HG02884 (cell line): Measurements from ENCODE around the gene LRRC51.
"Not testable (repeated sequence)": the region's sequence is repeated elsewhere in the genome, so short reads cannot be mapped to it uniquely, and the experiment has no call there.

ENCODE experiments used
- ATAC-seq: cut with Tn5 transposase; IDR thresholded peaks from one replicate; pipeline ENCODE4 v1.9.1; 2021; ENCODE audit warnings: mild to moderate bottlenecking, moderate library complexity; ENCODE audit not compliant: unreplicated experiment

The LRRC51 gene

DNA sequence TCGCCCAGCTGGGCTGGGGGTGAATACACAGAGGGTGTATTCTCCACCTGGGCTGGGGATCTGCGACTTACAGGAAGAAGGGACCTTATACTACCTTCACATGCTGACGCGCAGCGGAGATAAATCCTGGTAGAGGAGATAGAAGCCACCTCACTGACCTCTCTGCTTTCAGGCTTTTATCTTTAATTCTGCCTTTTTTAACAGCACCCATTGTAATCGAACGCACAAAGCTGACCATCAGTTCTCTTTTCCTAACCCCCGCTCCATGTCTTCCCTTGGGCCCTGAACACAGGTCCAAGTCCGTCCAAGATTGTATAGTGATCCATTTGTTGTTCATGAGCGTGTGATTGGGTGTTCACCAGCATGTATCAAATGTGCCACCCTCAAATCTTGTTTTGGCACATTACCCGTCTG is 23.1 kb downstream of the LRRC51 start:
- ATAC-seq: no peak

DNA sequence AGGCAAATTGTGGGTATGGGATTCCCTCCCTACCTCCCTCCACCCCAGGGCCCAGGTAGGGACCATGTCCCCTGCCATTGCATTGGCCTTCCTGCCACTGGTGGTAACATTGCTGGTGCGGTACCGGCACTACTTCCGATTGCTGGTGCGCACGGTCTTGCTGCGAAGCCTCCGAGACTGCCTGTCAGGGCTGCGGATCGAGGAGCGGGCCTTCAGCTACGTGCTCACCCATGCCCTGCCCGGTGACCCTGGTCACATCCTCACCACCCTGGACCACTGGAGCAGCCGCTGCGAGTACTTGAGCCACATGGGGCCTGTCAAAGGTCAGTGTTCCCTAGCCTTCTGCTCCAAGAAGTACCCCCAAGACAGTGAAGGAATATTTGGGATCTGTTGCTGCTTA is 25.2 kb downstream of the LRRC51 start, which contains the start of gene TOMT:
Gene TOMT (plus strand): TSS at position 37 of the 400 bp plus-strand sequence. CDS start 28 bp downstream, at position 65.
- ATAC-seq: no peak

- peak; percentile 7 for ATAC-seq
These were observed 30.9 kb downstream of the LRRC51 start for GRCh38 chr11:72111300-72112142.

- peak; percentile 85 for ATAC-seq
These were observed 31.7 kb downstream of the LRRC51 start, which contains the start of gene ANAPC15 for GRCh38 chr11:72112143-72112977. Gene ANAPC15 (minus strand): TSS chr11:72112695. CDS start chr11:72111276, 1,419 bp downstream.

DNA sequence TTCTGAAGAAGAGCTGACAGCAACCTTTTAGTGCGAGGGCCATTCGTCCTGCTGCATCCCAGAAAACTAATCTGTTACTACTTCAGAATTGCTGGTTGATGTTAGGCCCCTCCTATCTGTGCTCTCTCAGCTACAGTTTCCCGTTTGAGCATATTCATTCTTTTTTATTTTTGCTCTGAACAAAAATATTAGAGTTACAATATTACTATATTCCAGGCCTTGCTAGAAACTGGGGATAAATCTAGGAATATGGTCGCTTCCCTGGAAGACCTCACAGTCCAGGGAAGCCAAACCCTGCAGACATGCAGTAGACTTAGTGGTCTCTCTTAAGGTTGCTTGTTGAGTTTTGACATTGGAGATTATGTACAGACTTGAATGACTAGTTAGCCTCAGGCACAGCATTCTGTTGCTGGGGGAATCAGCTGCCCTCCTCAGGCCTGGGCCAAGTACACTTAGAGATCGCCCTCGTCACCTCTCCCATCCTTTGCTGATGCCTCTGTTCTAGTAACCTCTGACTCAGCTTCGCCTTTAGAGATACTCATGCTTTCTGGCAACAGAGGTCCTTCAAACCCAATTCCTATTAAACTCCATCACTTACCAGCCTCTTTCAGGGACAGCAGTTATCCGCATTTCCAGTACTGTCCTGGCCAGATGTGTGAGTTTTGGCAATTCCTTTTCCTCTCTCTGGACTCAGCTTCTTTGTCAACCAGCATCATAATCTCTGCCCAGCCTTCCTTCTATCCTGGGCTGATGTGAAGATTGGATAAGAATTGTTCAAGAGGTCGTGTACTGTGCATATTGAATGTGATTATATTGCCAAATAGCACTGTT is 32.5 kb downstream of the LRRC51 start:
- no peak for ATAC-seq

- ATAC-seq: no peak
These were observed 33.9 kb downstream of the LRRC51 start for GRCh38 chr11:72114570-72114969.

- ATAC-seq: no peak
These were observed 35.5 kb downstream of the LRRC51 start for GRCh38 chr11:72116019-72116755.

GRCh38 chr11:72119198-72119597 is 38.5 kb downstream of the LRRC51 start:
- no peak for ATAC-seq

GRCh38 chr11:72120930-72121329 is 40.3 kb downstream of the LRRC51 start:
- no peak for ATAC-seq

DNA sequence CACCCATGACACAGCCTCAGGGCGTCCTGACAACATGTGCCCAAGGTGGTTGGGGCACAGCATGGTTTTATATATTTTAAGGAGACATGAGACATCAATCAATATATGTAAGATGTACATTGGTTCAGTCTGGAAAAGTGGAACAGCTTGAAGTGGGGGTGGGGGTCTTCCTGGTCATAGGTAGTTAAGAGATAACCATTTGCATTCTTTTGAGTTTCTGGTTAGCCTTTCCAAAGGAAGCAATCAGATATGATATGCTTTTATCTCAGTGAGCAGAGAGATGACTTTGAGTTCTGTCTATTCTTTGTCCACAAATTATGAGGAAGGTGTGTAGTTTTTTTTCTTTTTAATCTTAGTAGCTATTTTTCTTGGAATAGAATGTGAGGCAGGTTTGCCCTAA is 42.0 kb downstream of the LRRC51 start:
- no peak for ATAC-seq

- no peak for ATAC-seq
These were observed 42.5 kb downstream of the LRRC51 start for GRCh38 chr11:72123117-72123653.

DNA sequence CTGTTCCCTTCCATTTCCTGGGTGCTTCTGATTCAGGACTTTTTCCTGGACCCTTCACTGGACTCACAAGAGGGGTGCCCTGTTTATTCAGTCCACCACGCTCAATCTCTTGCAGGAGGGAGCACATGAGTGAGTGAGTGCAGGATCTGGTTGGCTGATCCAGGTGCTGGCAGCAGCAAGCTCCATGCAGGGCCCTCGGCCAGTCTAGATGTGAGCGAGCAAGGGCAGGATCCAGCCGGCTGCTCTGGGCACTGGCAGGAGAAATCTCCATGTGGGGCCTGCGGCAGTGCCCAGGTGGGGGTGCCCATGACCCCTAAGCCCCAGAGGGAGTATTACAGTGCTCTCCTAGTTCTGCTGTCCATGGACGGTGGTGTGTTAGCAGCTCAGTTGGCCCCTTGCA is 43.4 kb downstream of the LRRC51 start:
- no peak for ATAC-seq

DNA sequence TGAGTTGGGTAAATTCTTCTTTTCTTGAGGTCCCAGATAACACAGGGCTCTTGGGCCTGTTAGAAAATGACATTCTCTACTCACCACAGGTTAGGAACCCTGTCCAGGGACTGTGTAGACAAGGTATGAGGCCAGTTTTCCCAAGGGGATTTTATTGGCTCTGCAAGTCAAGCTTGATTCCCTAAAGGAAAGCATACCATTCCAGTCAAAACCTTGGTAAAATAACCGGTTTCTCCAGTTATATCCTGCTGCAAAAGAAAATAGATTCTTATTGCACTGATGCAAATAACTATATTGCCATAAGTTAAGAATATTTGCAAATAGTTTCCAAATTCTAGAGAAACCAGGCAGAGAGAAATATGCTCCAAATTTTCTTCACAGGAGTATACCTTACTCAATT is 45.3 kb downstream of the LRRC51 start:
- ATAC-seq: no peak

DNA sequence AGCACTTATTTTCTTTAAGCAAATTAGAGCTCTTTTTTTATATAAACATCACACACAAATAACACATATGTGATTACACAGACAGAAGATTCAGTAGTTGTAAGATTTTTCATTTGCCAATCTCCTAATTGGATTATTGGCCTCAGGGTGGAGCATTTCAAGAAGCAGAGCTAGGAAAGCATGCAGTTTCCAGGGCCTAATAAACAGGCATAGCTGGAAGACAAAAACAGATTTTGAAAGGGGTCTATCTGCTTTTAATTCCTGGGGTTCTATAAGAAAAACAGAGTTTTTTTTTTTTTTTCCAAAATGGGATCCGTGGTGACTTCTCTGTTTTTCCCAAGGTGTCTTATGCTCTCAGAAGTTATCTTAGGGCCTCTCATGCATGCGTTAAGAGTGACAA is 47.3 kb downstream of the LRRC51 start:
- ATAC-seq: no peak

DNA sequence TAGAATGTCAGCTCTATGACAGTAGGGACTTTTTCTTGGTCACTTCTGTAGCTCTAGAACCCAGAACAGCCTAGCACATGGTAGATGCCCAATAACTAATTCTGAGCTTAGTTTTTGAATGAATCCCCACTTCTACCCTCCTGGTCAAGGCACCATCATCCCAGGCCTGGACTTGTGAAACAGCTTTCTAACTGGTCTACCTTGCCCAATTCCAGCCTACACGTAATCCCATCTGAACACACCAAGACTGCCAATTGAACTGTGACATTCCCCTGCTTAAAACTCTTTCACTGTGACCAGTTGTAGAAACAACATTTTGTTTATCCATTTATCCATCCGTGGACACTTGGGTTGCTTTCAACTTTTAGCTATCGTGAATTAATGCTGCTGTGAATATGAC is 48.7 kb downstream of the LRRC51 start:
- no peak for ATAC-seq

DNA sequence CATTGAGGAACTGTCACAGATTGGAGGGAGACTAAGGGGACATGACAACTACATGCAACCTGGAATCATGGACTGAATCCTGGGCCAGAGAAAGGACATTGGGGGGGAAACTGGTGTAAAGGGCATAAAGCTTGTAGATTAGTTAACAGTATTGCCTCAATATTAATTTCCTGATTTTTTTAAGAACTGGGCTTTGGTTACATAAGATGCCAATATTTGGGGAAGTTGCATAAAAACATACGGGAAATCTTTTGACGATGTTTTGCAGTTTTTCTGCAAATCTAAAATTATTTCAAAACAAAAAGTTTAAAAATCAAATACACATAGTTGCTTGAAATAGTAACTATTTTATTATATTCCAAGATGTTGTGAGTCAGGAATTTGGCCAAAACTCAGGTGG is 52.0 kb downstream of the LRRC51 start:
- ATAC-seq: no peak

DNA sequence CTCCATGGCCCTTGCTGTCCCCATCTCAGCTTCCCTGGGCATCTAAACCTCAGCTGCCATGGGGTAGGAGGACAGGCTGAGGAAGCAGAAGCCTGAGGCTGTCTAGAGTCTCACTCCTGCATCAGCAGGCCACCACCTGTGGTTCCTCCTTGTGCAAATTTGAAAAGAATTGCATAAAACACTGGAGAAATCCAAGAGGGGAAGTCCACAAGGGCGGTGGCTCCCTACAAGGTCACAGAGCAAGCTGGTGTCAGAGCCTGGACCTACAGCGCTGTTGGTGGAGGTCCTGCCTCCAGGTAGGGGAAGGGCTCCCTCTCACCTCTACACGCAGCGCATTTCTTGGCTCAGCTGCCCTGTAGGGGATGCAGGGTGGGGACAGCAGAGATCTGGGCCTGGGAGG is 54.8 kb downstream of the LRRC51 start, which contains the start of gene FOLR3:
Gene FOLR3 (plus strand): TSS at position 253 of the 400 bp plus-strand sequence. CDS start 228 bp downstream, outside the sequence.
- not testable (repeated sequence) for ATAC-seq

GRCh38 chr11:72135891-72136683 is 55.4 kb downstream of the LRRC51 start:
- ATAC-seq: no peak

DNA sequence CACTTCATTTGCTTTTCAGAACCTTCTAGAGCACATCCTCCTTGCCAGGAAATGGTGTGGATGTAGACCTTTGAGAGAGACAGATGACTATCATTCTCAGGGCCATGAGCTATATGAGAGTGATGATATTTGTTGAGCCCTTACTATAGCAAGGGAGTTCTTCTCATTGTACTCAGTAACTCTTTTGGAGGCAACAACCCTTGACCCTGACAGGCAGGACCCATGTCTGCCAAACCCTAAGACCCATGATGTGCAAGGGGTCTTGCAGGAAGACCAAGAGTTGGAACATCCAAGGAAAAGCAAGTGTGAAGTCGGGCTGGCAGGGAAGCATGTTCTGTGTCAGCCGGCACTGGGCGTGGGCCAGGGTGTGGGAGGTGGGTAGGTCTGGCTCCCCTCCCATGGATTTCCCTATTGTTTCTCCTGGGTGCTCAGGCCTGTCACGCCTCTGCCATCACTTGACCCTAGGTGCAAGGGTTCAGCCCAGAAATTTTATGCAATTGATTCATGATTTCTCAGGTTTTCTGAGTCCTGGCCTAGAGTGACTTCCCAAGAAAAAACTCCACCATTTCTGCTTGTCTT is 56.1 kb downstream of the LRRC51 start:
- ATAC-seq: no peak
